Measurements from ENCODE around the gene PRICKLE2.
A peak's percentile ranks its signal among the peaks of the same experiment; 100 is the strongest.
"Not testable (repeated sequence)": the region's sequence is repeated elsewhere in the genome, so short reads cannot be mapped to it uniquely, and the experiment has no call there.

Gene PRICKLE2

DNA sequence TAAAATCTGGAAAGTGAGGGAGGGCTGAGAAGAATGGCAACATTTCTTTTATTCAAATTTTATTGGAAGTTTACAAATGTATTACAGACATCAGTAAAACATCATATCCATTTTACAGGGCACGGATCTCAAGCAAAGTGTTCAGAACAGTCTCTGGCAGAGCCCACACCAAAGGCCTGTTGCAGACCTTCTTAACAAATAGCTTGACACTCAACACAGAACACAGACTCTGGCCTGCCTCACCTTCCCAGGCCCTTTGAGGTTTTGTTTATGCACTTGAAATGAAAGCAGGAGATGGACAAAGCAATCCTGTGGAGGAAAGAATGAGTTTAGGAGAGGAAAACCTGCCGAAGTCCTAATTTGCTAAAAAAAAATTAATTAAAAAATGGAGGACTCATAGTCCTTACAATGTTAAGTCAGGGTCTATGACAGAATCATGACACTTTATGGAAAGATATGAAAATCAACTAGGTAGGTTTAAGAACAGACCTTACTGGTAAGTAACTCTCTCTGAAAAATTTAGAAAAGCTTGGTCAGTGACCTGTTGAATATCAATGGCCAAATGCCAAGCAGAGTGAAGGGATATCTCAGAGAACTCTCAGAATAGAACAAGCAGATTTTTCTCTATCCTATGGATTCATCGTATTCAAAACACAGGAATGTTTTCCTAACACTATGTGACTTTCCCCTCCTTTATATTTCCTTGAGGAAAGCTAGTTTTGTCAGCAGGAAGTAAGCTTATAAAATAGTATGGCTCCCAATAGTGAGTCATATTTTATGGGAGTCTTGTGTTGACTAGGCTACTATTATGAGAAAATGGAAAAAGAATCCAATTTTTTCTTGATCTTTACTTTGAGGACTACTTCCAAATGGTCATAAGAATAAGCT, 131.2 kb downstream of the PRICKLE2 start:
- no peak for DNase-seq

DNA sequence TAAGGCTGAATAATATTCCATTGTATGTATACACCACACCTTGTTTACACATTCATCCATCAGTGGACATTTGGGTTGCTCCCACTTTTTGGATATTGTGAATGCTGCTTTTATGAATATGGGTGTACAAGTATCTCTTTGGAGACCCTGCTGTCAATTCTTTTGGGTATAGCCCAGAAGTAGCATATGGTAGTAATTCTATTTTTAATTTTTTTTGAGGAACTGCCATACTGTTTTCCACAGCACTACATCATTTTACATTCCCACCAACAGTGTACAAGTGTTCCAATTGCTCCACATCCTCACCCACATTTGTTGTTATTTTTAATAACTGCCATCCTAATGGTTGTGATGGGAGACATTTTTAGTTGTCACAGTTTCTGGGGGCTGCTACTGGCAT, 132.1 kb downstream of the PRICKLE2 start:
- no peak for DNase-seq

DNA sequence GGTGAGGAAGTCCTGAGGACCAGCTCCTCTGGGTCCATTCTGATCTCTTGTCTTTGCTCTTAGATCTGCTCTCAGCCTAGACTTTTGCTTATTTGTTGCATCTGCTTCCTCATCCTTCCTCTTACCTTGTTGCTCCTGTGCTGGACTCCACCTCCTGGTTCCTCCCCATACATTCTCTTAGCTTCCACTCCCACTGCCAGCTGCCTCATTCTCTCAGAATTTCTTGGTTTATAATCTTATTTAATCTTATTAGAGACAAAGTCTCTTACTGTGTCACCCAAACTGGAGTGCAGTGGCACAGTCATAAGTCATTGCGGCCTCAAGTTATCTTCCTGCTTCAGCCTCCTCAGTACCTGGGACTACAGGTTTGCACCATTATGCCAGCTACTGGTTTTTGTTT, 133.8 kb downstream of the PRICKLE2 start:
- no peak for DNase-seq

DNA sequence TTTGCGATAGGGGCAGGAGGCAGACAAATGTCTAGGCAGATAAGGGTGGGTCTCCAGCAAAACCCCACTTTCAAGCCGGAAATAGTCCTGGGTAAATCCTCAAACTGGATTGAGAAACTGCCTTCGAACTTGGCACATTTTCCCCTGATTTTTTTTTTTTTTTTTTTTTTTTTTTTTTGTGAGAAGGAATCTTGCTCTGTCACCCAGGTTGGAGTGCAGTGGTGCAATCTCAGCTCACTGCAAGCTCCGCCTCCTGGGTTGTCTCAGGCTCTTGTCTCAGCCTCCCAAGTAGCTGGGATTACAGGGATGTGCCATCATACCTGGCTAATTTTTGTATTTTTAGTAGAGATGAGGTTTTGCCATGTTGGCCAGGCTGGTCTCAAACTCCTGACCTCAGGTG, 135.9 kb downstream of the PRICKLE2 start:
- DNase-seq = not testable (repeated sequence)

DNA sequence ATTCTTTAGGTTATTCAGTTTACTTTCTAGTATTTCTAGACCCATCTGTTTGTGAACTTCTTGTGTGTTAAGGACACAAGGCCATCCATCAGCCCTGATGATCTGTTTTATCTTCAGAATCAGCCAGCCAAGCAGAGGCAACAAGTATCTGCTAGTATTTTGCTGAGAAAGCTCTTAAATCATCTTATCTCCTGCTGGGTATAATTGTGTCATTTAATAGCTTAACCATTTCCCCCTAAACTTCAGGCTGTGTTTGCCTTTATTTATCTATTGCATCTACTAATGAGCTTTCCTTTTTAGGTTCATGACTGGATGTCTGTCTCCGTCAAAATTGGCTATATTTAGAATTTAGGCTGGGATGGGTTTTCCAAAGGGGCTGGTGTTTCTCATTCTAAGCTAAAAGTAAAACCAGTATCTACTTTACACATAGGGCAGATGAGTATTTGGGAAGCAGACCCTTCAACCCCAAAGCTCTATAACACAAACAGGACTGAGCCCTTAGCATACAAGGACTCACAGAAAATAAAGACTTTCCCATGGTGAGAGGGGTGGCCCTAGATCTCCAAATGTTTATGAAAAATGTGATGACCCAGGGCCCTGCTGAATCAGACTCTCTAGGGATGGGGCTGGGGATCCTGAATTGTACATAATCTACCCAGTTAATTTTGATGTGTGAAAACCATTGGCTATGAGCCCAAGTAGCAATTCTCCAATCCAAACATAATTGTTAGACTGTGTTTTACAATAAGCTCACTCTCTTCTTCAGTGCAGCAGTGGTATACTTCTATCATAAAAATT, 136.7 kb downstream of the PRICKLE2 start:
- no peak for DNase-seq

DNA sequence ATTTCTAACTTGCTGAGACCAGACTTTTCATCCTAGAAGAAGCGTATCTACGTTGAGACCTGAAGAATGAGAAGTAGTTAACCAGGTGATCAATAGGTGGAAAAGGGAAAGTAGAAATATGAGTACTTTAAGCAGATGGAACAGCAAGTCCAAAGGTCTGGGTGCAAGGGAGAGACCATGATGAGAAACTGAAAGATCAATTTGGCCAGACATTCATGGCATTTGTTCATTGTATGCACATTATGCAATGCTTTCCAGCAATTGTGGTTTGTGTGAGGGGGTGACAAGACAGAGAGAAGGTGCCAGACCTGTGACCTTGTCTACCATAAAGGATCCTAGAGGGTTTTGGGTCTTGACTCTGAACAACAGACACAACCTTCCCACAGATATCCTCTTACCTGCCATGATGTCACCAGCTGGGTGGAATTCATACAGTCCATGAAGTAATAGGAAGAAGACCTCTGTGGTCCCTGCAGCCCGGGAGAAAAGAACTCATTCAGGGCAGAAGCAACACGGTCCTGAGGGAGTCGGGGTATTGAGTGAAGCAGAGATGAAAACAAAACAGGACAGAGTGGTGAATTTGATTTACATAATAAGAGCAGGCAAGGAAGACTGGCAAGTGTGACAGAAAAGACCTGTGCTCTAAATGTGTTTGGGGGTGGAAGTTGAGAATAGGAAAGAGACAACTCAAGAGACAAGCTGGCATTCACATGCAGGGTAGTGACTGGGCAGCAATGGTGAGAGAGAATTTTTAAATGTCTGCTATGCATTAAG, 138.6 kb downstream of the PRICKLE2 start:
- DNase-seq = no peak

DNA sequence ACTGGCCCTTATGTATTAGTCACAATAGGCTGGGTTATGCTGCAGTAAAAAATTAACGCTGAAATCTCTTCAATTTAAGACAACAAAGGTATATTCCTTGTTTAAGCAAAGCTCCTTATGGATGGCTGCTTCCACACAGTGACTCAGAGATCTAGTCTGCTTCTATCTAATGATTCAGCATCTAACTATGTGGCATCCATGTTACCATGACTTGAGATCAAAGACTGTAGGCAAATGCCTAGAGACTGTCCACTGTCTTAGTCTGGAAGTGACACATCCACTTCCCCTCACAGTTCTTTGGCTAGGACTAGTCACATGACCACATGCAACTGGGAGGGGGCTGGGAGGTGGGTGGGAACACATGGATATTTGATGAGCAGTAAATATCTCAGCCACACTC, 140.6 kb downstream of the PRICKLE2 start:
- DNase-seq = no peak

DNA sequence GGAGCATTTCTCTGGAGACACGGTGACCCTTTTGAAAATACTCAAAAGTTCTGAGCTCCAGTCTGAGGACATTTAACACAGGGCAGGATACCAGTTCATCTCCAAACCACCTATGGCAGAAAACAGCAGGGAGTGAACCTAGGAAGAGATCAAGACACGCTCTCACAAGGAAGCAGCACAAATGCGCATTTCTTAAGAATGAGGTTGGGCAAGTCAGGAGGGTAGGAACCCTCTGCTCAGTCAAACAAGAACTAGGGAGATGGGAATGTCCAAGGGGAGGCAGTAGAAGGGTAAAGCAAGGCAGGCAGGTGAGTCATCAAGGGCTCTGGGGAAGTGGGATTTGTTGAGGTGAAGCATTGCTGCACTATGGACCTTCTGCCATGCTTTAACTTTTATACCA, 141.7 kb downstream of the PRICKLE2 start:
- no peak for DNase-seq

DNA sequence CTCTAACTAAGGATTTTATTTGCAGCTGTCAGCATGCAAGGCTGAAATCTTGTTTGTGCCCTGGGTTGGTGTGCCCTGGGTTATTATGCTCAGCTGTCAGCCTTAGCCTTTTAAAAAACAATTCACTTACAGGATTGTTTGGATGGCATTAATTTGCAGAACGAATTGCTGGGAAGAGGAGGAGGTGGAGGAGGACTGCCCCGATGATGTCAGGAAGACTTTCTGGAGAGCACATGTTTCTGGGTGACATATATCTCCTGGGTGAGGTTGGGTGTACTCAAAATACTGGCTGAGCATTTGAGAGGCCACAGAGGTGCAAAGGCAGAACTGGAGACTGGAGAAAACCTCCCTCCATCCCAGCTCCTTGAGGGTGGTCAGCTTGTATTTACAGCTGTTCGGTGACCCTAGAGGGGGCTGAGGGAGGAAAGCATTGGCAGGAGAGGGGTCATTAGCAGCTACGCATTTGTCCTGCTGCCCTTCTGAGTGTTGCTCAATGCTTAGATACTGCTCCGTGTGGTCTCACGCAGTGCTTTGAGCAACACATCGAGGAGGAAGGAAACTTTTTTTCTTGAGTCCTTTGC, 142.2 kb downstream of the PRICKLE2 start:
- no peak for DNase-seq

DNA sequence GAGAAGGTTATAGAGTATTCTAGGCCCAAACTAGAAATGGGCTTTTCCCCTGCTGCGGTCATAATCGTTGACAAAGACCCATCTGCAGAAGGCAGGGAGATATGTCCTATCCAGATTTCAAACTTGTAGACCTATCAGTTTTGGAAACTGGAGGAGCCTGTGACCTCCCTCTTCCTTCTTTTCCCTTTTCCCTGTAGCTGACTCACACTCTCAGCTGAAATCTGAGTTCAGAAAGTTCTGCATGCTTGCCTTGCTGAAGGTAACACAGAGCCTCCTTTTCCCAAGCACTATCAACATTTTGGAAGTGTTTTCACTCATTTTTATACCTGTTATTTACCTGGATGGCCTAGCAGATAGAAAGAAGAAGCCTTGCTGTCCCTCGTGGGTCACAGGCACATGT, 142.9 kb downstream of the PRICKLE2 start:
- DNase-seq = no peak

DNA sequence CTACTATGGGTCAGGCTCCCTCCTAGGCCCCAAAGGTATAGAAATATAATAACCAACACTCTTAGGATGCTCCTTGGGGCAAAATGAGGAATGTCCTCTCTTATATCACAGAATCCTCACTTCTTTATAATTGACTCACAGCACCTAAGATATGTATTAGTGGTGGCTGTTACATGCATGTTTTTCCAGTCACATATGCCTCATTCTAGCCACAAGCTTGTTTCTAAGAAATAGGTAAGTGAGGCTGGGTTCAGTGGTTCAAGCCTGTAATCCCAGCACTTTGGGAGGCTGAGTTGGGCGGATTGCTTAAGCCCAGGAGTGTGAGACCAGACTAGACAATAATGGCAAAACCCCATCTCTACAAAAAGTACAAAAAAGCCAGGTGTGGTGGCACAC, 144.0 kb downstream of the PRICKLE2 start:
- no peak for DNase-seq

DNA sequence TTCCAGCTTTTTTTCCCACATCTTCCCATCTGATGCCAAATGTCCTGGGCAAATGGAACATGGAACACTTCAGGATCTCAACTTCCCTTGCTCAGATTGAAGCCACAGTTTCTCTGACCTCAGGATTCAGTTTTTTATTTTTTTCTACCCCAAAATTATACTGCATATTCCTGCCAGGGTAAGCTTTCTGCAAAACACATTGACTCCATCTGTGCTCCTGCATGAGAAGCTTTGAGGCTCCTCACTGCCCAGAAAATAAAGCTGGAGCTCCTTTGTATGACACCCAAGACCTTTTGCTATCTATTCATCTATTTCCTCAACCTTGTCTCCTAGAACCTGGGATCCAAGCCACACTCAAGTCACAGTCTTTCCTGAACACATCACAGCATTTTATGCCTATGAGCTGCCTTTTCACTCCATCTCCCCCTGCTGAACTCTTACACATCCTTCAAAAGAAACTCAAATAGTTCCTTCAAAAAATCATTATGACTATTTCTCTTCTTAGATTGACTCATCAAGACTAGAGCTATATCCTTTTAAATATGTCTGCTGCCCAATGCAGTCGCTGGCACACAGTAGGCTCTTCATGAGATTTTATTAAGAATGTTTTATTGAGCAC, 144.5 kb downstream of the PRICKLE2 start:
- DNase-seq = no peak

DNA sequence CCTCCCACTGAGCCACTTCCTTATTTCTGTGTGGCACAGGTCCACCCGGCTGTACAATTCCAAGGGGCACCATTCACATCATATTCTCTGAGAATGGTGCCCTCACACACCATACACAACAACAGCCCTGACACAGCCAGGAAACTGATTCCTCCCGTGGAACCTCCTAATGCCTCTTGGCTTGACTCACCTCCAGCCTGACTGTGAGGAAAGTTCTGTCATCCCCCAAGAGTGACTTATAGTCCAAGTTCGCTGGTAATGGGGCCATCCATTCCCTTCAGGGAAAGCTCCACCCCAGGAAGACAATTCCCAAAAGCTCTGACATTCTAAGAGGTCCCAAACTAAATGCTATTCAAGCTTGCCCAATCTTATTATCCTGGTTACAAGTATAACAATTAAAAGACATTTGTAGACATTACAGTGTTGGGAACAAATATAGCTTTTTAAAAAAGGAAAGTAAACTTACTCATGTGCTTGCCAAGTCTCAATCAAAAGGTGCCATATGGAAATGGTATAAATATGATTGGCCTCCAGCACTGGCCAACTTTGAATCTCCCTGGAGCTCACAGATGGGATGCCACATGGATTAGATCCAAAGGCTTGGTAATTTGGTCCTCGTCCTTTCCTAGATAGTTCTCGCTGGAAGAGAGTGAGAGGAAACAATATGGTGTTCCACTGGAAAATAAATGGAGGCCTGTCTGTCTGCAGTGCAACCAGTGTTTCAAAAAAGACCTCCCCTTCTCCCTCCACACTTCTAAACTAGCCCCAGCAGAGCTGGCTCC, 145.7 kb downstream of the PRICKLE2 start:
- DNase-seq = no peak

DNA sequence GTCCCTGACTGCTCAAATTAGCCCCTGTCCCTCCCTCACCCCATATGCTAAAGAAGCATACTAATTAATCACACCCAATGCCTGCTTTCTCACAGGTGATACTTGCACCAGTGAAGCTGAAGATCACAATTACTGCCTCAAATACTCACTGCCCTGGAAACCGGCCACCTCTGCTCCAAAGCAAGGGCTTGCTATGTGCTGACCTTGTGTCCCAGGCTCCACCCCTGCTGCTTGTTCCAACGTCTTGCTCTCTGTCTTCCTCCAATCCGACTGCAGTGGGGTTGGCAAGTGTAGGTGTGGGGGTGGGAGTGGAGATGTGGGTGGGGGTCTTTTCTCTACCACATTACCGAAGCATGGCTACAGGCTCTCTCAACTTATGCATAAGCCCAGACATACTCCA, 146.3 kb downstream of the PRICKLE2 start:
- DNase-seq = peak; percentile 38

DNA sequence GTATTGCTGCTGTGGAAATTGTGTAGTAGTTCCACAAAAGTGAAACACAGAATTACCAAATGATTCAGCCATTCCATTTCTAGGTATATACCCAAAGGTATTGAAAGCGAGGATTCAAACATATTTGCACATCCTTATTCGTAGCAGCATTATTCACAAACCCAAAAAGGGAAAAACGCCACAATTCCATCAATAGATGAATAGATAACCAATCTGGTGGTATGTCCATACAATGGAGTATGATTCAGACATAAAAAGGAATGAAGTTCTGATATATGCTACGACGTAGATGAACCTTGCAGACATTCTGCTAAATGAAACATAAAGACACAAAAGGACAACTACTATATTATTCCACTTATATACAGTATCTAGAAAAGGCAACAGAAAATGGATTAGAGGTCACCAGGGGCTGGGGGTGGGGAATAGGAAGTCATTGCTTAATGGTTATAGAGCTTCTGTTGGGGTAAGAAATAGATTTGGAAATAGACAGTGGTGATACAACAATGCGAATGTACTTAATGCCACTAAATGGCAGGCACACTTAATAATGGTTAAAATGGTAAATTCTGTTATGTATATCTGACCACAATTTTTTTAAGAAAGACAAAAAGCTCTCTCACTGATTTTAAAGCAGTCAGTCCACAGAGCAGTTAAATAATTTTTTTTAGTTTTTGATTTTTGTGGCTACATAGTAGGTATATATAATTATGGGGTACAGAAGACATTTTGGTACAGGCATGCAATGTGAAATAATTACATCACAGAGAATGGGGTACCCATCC, 150.2 kb downstream of the PRICKLE2 start:
- no peak for DNase-seq

DNA sequence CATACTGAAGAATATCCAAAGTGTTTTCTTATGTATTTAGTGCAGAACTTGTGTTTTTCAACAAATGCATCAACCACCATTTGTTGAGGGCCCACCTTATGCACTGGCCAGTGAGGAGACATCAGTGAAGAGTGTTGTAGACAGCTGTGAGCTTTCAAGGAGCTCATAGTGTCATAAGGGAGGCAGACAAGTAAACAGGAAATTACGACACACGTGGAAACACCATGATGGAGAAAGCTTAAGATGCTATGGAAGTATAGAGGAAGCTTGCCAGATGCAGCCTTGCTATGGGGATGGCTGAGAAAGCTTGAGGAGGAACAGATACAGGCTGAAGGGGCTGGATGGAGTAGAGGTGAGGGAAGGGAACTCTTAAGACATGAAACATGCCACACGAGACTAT, 151.2 kb downstream of the PRICKLE2 start:
- no peak for DNase-seq

DNA sequence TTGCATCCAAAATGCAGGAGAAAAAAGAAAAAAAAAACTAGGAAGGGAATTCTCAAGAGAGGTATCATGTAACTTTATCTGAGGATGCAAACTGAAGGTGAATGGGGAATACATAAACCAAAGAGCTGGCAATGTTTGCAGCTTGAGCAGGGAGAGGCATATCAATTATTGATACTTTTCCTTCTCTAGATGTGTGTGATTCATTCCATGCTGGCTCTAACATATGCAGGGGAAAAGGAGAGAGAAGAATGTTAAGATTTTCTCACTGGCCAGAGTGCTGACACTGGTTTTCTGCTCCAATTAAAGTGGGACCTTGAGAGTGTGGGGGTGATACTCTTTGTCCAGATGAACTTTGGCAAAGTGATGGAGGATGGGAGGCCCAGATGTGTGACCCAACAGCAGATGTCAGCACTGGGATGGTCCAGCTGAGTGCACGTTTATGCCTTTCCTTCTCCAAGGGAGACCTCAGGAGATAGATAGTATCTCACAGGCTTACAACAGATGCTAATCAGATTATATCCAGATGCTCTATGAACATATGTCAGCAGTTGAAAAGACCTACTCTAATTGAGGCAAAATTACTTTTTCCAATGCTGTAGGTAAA, 152.0 kb downstream of the PRICKLE2 start:
- DNase-seq = peak; percentile 86

DNA sequence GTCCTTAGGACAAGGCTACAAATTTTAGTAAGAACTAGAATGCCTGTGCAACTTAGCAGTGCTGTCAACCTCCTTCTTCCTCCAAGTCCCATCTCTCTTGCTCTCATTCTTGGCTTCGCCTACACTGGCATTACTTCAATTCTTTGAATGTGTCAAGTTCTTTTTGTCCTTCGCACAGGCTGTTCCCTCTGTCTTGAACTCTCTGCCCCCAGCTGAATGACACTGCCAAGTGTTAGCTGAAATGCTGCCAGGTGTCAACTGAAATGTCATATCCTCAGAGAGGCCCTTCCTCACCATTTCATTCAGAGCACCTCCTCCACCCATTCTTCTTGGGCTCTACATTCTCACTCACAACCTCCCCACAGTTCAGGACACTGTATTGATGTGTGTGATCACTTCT, 153.1 kb downstream of the PRICKLE2 start:
- DNase-seq = no peak

DNA sequence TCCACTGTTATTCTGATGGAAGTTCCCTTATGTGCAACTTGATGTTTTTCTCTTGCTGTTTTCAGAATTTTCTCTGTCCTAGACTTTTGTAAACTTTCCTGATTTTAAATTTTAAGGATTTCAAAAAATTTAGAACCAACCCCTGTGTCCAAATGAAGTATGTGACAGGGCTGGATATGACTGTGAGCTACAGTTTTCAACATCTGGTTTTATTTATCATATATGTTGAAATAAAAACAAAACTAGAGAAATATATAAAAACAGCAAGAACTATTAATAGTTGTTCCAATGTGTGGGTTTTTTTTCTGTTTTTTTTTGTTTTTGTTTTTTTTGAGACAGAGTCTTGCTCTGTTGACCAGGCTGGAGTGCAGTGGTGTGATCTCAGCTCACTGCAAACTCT, 154.6 kb downstream of the PRICKLE2 start:
- DNase-seq = no peak
